Renal pelvis (tissue), 4 donors: Measurements from ENCODE around the gene SYT9. TPM values are rescaled to one million over a fixed set of nuclear protein-coding genes. Genes with fewer than 3 reads are reported as not detected.
"Not testable (repeated sequence)": the region's sequence is repeated elsewhere in the genome, so short reads cannot be mapped to it uniquely, and the experiment has no call there.

Source experiments
- DNase-seq: peaks from one replicate; pipeline ENCODE4 v3.0.0-alpha.2; 2013
- polyA plus RNA-seq, 3 donors: library from polyadenylated mRNA; unstranded; fragments of 120-200 nt; gene quantifications; one replicate each; pipeline ENCODE4 v1.2.1, GENCODE V29; 2013; ENCODE audit not compliant: insufficient read length in 3 of 3

The SYT9 gene
- polyA plus RNA-seq, 3 donors: 3.7 to 5.1 (median 4.3) TPM

DNA sequence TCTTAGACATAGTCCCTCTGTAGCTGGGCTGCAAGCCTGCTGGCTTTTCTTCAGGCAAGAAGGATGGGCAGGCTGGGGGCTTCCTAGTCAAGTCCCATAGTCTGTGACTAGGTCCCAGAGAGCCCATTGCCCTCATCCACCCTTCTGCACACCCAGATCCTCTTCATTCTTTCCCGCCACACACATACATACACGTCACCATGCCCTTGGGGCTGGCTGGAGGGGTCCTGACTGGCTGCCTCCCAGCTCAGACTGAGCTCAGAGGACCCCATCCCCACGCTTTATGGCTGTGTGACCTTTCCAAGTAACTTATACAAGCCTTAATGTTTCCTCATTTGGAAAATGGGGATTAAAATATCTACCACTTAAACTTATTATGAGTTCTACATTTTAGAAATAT is 248.5 kb downstream of the SYT9 start:
- DNase-seq: no peak

- DNase-seq: no peak
Observed at GRCh38 chr11:7501251-7501650, 249.5 kb downstream of the SYT9 start.

DNA sequence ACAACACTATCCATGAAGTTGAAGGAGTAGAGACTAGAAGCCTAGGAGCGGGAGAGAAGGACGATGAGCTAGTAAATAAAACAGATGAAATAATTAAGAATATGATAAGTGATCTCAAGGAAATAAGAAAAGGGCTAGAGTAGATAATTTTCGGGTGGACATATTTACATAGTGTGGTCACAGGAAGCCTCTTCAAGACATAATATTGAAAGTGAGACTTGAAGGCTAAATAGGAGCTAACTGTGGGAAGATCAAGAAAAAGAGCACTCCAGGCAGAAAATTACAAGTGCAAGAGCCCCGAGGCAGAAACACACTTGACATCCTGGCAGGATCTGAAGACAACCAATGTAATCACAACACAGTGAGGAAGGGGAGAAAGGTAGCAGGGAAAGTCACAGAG is 250.2 kb downstream of the SYT9 start:
- no peak for DNase-seq

DNA sequence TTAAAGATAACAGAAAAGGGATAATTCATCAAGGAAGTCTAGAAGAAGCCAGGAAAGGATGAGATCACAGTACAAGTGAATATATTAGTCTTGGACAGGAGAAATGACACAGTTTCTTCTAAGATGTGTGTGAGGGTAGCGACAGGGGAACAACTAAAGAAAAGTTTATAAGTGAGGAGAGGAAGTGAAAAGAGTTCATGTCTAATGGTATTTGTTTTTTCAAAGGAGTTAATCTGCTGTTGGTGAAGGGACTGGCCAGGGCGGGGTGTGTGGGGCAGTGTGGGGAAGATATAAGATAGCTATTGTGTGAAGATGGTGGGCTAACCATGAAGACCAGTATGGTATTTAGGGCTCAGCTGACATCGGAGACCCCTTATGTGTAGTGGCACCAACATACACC is 254.5 kb downstream of the SYT9 start:
- DNase-seq: no peak

DNA sequence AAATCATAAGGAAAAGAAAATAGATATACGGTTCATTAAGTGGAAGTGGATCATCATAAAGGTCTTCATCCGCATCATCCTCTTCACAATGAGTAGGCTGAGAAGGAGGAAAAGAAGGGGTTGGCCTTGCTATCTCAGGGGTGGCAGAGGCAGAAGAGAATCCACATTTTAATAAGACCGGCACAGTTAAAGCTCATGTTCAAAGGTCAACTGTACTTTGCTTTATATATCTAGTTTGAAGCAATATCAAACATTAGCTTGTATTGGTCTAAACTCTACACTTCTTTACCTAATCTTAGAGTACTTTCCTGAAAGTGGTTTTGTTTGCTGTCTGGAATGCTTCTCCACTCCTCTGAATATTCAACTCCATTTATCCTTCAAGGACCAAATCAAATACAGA is 256.4 kb downstream of the SYT9 start:
- no peak for DNase-seq

DNA sequence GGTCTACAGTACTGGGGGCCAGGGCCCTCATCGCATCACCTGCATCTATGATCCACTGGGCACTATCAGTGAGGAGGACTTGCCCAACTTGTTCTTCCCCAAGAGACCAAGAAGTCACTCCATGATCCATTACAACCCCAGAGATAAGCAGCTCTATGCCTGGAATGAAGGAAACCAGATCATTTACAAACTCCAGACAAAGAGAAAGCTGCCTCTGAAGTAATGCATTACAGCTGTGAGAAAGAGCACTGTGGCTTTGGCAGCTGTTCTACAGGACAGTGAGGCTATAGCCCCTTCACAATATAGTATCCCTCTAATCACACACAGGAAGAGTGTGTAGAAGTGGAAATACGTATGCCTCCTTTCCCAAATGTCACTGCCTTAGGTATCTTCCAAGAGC is 258.3 kb downstream of the SYT9 start:
- DNase-seq: no peak

DNA sequence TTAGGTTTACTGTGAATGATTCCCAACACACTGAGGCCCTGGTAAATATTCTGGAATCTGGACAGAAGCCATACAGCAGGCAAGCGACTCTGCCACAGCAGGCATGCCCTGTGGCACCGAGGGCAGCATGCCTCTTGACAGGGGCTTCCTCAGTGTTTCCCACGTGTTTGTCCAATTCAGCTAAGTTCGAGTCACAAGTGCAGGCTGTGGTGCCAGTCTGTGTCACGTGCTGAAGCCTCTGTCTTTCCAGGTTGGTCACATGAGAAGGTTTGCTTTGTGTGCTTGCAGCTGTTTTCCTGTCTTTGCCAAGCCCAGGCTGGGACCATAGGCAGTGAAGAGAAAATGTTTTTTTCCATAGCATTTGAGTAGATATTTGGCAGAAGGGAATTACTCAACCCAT is 259.7 kb downstream of the SYT9 start:
- no peak for DNase-seq

DNA sequence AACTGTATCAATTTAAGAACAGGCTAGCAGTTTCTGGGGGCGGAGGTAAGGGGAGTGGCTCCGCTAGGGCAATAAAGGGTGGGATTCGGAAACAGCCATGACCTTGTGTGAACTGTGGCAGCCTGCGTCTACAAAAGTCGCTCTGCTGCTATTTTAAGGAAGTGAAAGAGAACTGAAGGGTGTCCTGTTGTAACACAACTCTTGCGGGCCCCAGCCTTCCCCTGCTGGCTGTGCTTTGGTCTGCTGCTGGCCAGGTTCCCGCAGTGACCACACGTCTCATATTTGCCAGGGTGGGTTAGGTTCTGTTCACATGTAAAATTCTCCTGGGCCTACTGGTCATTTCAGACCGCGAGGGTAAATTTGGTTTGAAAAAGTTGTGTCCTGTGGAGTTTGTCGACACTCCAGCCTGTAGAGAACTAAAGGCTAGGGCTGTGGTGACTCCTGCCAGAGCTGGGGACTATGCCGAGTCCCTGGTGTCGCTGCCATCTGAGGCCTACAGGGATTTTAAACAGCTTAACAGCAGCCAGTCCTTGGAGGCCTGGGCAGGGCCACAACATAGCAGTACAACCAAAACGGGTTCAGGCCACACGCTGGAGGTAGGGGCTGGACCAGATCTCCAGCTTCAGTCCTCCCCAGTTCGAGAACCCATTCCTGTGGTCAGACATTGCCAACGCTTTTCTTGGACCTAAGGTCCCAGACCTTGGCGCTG is 261.0 kb downstream of the SYT9 start:
- peak; percentile 61 for DNase-seq

GRCh38 chr11:7513234-7514098 is 261.8 kb downstream of the SYT9 start, which contains the start of gene PPFIBP2:
TSS of gene PPFIBP2 (plus strand) at chr11:7513999. CDS start at chr11:7549476, 35,477 bp downstream.
- DNase-seq: peak; percentile 79

- DNase-seq: no peak
Observed at GRCh38 chr11:7514099-7514591, 262.4 kb downstream of the SYT9 start.

DNA sequence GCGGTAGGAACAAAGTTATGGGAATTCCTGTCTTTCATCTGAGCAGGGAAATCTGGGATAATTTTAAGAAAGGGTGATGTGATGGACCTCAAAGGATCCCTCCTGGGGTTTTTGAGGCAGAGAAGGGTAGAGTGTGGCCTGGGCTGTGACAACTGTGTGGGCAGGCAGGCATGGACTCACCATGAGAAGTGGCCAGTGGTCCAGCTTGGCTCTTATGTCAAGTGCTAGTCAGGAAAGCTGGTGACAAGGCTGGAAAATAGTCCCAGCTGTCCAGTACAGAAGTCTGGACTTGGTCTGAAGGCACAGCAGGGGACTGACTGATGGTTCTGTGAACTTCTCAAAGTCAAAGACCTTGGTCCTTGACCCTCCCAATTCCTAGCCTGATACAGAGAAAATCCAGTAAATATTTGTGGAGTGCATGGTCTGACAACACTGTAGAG is 263.8 kb downstream of the SYT9 start:
- no peak for DNase-seq

- DNase-seq: no peak
Observed at GRCh38 chr11:7516475-7516874, 264.8 kb downstream of the SYT9 start.

DNA sequence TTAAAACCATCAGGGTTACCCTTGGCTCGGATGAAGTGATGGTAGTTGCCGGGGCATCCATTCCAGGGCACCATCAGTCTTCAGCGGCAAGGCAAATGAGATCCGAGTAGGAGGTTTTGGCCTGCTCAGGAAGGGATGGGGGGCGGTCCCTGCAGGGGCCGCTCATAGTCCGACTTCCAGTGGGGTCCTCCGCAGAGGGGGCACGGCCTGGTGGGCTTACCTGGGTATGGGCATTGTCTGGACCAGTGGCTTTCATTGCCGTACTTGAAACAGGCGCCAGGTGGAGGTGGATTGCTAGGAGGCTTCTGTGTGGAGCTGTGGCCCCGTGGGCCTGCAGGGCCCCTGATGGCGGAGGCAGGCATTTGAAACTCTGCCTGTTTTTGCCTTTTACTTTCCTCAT is 266.0 kb downstream of the SYT9 start:
- DNase-seq: not testable (repeated sequence)

Other genes with a start within 250 kb of the SYT9 start
- 10 to 100 TPM; 11.5 to 12.6 (median 11.9) TPM for gene ZNF214, start 231.6 kb upstream of the SYT9 start, polyA plus RNA-seq
- under 1 TPM; 0.56 to 0.99 (median 0.77) TPM for gene NLRP14, start 231.4 kb upstream of the SYT9 start, polyA plus RNA-seq
- under 1 TPM; 0.07 to 0.24 (median 0.12) TPM for gene RBMXL2, start 162.9 kb upstream of the SYT9 start, polyA plus RNA-seq
- gene OLFML1, start 233.6 kb downstream of the SYT9 start, polyA plus RNA-seq: 10 to 100 TPM; 25.9 to 36.5 (median 29.8) TPM